H4 (cell line): ENCODE results near the gene IL27RA. TPM values are rescaled to one million over a fixed set of nuclear protein-coding genes. Genes with fewer than 3 reads are reported as not detected.

ENCODE experiments used
- DNase-seq: peaks from one replicate; pipeline ENCODE4 v3.0.0-alpha.2; 2015; ENCODE audit warnings: low spot score
- total RNA-seq: library from RNA; depleted of rRNA; stranded (reverse); fragments of >200 nt; shearing (Covaris generic); gene quantifications from 2 replicates; pipeline ENCODE4 v1.2.3, GENCODE V29; 2014

Gene IL27RA
- total RNA-seq, 1 experiment from 2014 or later = 13.9 TPM

DNA sequence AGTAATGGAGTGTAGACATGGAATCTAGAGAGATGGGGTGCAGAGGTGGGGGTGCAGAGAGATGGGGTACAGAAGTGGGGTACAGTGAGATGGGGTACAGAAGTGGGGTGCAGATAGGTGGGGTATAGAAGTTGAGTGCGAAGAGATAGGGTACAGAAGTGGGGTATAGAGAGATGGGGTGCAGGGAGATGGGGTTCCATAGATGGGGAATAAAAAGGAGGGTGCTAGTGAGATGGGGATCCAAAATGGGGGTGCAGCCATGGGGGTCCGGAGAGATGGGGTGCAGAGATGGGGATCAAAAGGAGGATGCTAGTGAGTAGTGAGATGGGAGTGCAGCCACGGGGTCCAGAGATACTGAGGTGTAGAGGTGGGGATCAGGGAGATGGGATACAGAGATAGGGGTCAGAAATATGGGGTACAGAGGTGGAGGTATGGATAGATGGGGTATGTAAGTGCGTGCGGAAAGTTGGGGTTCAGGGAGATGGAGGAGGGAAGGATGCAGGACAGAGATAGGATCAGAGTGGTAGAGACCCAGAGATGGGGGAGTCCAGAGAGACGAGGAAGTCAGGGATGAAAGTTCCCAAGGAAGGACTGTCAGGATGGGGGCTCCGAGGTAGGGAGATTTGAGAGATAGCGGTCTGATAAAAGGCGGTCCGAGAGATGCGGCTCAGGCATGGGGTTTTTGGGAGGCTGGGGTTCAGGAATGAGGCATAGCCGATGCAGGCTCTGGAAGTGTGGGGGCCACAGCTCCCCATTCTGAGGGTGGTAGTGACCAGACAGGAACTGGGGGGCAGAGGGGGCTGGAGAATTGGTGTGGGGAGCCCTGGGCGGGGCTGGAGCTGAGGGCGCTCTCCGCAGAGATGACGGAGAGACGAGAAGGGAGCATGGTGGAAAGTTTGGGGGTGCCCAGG lies 26.9 kb downstream of the IL27RA start:
- no peak for DNase-seq

DNA sequence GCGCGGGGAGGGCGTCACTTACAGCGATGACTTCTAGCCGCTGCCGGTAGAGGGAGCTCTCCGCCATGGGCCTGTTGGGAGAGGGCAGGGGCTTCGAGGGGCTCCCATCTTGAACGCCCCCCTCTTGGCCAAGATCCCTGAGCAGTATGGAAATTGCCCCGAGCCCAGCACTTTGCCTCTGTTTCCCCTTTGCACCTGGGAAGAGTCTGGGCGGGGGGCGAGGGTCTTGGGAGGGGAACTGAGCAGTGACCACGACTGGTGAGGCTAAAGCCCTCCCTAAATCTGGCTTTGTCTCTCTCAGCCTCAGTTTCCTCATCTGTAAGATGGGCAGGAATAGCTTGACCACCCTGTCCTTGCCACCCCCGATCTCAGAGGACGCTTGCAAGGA lies 27.5 kb downstream of the IL27RA start:
- no peak for DNase-seq

DNA sequence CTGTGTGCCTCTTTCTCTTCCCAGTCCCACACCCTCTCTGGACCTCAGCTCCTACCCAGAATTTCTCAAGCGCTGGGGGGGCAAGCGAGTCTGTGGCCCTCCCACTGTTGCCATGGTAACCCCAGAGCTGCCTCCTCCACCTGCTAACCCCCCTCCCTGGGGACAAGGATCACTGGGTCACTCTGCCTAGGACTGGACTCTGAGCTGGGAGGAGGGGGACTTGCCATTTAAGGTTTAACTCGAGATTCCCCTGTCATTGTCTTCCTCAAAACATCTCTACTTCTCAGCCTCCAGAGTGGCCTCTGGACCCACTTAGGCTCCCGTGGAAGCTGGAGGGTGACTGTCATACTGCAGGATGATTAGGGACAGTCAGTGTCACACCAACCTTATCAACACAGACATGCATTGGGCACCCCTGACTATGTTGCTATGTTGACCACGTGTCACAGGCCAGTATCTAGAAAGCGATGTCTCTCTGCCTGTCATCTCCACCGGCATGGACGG lies 28.1 kb downstream of the IL27RA start:
- no peak for DNase-seq

DNA sequence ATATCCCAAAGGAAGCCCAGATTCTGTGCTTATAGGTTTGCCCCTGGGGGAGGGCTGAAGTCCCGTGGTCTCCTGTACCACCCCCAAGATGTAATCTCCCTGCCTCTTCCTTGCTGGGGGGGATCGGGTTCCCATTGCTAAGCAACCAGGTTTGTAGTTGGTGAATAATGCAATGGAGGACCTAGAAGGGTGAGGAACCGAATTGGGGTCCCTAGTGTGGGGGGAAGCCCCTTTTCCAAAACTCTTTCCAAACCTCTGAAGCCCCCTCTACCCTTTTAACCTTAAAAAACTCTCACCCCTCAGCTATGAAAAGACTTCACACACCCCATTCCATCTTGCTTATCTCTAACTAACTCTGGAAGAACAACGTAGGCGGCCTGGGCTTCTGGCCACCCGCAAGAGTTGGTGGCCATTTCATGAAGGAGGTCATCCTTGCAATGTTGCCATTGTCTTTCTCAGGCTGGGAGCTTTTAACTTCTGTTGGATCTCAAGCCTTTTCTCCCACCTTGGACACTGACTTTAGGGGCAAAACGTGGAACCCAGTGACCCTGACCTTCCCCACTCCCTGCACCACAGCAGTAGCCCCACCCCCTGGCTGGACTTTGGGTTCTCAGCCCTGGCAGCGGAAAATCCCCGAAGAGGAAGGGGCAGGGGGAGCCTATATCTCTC lies 29.7 kb downstream of the IL27RA start:
- no peak for DNase-seq

DNA sequence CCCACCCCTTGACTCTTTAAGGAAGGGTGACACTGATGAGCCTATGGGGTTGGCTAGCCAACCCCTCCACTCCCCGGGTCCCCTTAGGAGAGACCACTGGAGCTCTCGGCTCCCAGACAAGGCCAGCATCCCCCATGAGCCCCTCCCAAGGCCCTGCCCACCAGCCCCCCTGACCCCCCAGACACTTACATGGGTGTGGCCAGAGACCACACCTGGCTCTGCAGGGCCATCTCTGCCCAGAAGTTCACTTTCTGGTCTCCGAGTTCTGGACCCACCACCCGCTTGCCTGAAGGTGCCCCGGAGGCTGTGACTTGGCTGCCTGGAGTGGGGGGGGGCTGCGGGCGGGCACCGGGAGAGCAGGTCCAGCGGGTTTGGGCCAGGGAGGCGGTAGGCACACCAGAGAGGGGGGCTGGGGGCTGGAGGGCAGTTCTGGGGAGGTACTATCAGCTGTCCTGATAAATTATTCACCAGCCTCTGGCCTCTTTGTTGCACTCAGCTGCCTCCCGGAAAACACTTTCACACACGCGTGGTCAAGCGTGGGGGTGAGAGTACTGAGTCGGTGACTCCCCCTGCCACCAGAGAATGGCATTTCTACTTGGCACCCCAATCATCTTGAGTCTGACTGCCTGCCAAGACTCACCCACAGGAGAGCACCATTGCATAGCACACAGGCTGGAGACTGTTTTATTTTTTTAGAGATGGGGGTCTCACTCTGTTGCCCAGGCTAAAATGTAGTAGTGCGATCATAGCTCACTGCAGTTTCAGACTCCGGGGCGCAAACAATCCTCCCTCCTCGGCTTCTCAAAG lies 30.4 kb downstream of the IL27RA start, which contains the start of gene PALM3:
PALM3 (minus strand) TSS at position 326 of the 807 bp plus-strand sequence; CDS start at position 230, 96 bp downstream.
- DNase-seq = no peak

DNA sequence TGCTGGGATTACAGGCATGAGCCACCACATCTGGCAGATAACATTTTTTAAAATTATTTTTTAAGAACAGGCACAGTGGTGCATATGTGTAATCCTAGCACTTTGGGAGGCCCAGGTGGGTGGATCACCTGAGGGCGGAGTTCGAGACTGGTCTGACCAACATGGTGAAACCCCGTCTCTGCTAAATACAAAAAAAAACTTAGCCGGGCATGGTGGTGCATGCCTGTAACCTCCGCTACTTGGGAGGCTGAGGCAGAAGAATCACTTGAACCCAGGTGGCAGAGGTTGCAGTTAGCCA lies 30.9 kb downstream of the IL27RA start:
- no peak for DNase-seq

DNA sequence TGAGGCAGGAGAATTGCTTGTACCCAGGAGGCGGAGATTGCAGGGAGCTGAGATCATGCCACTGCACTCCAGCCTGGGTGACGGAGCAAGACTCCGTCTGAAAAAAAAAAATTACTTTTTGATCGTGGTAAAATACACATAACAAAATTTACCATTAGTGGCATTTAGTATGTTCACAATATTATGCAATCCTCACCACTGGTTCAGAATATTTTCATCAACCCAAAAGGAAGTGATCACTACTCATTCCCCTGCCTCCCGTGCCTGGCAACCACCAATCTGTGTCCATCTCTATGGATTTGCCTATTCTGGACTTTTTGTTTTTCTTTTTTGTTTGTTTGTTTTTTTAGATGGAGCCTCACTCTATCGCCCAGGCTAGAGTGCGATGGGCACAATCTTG lies 31.5 kb downstream of the IL27RA start:
- no peak for DNase-seq

DNA sequence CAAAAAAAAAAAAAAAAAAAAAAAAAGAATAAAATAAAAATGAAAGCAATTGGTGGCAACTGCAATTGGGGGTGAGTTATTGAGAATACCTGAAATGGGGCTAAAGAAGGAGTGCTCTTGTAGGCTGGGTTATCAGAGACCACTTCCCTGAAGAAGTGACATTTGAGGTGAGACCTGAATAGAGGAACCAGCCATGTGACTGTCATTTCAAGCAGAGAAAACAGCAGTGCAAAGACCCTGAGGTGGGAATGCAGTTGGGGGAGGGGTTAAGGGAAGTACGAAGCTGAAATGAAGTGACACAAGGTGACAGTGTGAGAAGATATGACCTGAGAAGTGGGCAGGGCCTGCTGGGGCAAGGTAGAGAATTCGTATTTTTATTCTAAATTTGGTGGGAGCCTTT lies 34.6 kb downstream of the IL27RA start:
- DNase-seq = no peak

DNA sequence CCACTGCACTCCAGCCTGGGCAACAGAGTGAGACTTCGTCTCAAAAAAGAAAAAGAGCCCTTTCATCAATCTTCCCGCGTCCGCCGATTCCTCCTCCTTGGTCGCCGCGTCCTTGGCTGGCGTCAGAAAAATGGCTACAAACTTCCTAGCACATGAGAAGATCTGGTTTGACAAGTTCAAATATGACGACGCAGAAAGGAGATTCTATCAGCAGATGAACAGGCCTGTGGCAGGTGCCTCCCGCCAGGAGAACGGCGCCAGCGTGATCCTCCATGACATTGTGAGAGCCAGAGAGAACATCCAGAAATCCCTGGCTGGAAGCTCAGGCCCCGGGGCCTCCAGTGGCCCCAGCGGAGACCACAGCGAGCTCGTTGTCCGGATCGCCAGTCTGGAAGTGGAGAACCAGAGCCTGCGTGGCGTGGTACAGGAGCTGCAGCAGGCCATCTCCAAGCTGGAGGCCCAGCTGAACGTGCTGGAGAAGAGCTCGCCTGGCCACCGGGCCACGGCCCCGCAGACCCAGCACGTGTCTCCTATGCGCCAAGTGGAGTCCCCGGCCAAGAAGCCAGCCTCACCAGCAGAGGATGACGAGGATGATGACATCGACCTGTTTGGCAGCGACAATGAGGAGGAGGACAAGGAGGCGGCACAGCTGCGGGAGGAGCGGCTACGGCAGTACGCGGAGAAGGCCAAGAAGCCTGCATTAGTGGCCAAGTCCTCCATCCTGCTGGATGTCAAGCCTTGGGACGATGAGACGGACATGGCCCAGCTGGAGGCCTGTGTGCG lies 38.9 kb downstream of the IL27RA start:
- no peak for DNase-seq

DNA sequence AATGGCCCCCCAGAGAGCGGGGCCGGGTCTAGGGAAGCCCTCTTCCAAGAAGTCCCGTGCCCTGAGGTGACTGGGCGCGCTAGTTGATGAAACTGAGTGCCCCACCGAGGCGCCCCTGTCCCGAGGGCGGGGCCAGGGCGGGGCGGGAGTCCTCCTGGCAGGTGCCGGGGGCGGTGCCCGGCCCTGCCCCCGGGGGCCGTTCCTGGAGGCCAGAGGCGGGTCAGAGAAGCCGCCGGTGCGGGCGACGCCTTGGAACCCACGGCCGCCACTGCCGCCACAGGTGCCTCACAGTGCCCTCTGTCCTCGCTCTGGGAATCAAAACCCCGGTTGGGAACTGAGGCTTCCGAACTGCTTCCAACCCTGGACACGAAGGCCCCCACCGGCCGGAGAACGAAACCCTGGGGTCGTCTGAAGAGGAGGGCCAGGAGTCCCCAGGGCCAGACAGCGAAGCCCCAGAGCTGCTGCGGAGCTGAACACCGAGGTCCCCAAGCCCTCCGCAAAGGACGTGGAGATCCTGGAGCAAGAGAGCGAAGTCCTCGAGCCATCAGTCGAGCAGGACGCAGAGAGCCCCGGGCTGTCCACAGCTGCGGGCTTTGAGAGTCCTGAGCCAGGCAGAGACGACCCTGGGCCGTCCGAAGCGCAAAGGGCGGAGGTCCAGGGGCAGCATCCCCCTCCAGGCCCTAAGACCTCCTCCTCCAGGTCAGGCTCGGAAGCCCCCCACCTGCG lies 41.1 kb downstream of the IL27RA start, which contains the start of gene MISP3:
MISP3 (plus strand) TSS at position 252 of the 726 bp plus-strand sequence. CDS start 524 bp downstream, outside the sequence.
- DNase-seq = no peak

DNA sequence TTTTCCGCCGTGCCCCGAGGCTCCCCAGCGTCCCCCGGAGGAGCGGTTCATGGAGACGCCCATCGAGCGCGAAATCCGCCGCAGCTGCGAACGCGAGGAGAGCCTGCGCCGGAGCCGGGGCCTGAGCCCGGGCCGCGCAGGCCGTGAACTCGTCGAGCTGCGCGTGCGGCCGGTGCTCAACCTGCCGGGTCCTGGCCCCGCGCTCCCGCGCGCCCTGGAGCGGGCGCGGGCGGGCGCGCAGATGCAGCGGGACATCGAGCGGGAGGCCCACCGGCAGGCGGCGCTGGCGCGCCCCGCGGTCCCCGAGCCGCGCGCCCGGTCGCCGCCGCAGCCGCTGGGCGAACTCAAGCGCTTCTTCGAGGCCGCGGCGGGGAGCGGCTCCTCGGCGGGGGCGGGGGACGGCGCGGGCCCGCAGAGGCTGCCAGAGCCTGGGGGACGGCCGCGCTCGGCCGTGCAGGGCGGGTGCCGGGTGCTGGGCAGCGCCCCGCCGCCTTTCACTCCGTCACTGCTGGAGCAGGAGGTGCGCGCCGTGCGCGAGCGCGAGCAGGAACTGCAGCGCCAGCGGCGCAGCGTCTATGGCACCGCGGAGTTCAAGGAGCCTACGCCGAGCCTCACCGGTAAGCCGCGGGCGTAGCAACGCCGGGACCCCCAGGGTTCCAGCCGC lies 41.8 kb downstream of the IL27RA start:
- peak; percentile 73 for DNase-seq

DNA sequence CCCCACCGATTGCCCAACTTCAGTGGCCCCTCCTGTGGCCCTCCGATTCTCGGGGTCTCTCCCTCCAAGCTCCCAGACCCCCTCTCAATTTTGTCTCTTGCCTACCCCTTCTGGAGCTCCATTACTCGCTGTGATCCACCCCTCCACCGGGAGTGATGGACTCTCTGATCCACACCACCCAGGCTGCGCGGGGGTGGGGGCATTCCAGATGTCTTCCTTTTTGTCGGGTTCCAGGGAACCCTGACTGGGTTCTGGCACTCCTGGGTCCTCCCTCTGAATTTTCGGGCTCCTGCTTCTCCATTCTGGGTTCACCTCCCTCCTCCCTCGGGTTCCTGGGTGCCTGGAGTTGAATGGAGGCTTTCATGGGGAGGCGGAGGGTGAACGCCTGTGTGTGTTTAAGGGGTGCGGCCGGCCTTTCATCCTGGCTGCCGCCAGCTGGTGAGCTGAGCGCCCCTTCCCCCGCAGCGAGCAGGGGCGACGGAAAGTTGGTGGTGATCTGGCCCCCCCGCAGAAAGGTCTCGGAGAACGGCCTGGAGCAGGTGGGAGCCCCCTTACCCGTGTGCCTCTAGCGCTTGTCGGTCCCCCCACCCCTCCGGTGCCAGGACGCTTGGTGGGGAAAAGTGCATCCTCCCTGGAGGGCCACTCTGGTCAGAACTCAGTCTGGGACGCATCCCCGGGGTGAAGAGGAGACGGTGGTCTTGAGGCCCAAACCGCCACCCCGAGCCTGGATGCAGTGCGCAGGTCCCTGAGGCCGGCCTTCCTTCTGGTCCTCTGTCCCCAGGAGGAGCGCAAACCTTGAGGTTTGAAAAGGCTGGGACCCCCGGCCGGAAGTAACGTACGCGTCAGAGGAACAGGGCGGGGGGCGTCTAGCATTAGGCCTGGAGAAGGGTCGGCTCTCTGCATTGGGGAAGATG lies 42.6 kb downstream of the IL27RA start:
- DNase-seq = no peak

DNA sequence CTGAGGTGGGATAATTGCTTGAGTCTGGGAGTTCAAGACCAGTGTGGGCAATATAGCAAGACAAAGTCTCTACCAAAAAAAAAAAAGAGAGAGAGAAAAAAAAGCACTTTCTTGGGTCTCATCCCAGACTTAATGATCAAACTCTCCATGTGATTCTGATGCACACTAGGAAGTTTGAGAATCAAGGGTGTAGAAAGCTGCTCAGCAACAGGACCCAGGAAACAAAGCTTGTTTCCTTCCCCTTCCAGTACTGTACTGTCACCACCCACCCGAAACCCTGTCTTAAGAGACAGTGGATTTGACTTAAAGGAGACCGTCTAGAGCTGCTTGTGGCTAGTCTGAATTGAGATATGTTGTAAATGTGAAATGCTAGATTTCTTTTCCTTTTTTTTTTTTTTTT lies 46.8 kb downstream of the IL27RA start:
- no peak for DNase-seq

DNA sequence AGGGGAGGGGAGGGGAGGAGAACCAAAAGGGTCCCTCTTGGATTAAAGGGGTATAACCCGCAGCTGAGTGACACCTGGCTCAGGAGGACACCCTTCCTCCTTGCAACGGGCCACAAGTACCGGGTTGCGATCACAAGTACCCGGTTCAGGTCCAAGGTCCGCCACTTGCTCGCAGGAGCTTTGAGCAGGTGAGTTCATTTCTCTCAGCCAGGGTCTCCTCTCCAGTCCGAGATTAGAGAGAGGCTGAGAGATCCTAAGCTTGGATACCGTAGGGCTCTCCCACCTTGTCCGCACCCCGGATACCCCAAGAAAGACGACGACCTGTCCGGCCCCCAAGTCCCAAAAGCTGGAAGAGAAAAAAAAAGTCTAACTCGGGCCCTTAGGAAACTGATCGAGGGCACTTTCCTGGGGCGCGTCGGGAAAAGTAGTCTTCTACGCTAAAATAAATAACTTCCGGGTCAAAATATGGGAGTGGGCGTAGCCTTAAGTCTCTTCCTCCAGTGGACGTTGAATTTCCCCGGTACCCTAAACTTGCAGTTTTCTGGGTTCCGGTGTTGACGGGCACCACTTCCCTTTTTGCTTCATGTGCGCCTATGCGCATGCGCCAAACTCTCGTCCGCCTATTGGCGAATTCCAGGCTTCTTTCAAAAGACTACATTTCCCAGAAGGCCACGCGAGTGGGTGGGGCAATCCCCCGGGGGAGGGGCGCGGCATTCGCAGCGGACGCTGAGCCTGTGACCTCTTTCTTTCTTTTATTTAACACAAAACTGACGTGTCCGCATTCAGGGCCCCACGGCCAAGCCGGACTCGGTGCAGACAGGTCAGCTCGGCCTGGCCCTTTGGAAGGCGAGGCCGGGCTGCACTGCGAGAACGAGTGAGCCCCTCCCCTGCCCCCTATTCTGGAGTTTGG lies 49.6 kb downstream of the IL27RA start:
- DNase-seq = peak; percentile 99

DNA sequence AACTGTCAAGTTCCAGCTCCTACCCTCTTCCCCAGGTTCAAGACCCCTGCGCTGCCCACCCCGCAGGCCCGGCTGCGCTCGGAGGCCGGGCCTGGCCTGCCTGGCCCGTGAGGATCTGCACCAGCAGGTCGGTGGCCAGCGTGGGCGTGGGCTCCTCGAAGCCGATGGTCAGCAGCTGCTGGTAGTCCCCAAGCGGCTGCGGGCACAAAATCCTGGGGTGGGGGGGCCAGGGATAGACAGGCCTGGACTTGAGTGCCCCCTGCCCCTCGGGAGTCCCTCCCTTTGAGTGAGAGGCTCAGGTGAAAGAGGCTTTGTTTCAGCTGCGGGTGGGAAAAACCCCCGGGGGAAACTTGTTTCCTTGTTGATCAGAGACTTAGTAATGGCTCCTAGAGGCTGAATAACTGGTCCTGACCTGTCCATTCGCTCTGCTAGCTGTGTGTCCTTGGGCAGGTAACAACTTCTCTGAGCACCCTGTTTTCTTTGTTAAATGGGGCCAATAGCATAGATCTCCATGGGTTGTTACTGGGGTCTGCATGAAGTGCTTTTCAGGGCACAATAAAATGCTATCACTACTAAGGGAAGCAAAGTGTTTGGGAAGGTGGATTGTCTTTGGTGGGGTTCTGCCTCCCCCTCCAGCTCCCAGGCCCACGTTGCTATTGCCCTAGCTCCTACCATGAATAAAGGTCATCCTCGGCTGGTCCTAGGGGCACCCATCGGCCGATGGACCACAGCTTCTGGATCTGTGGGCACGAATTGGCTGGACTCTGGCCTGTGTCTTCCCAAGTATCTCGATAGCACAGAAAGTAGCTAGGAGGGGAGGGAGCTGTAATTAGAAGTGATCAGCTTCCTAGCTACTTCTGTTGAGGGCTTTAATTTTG lies 50.5 kb downstream of the IL27RA start:
- DNase-seq = no peak

DNA sequence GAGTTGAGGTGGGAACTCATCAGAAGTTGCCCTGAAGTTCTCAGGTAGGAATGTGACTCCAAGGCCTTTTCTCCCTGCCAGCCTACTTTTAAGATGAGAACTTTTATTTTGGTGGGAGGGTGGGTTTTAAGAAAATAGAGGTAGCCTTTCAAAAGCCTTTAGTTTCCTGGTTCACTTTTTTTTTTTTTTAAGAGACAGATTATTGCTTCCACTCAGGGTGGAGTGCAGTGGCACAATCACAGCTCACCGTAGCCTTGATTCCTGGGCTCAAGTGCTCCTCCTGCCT lies 51.1 kb downstream of the IL27RA start:
- DNase-seq = no peak
